TTC549 (cell line): Measurements from ENCODE around the gene TNS1.

ENCODE experiments used
- FAIRE-seq: peaks from 2 replicates; lab custom pipeline; 2012; peaks lifted over from hg19 to GRCh38; lab: Jason Lieb, UNC

The TNS1 gene

GRCh38 chr2:217847552-217848350 is 155.0 kb downstream of the TNS1 start:
- FAIRE-seq, result no peak

GRCh38 chr2:217847115-217847514 is 155.7 kb downstream of the TNS1 start:
- no peak for FAIRE-seq

- no peak for FAIRE-seq
Observed at GRCh38 chr2:217846321-217846743, 156.5 kb downstream of the TNS1 start.

GRCh38 chr2:217845301-217845700 is 157.5 kb downstream of the TNS1 start:
- FAIRE-seq, result no peak

- no peak for FAIRE-seq
Observed at GRCh38 chr2:217844696-217845095, 158.1 kb downstream of the TNS1 start.

GRCh38 chr2:217843324-217843723 is 159.5 kb downstream of the TNS1 start:
- FAIRE-seq, result no peak

- FAIRE-seq, result no peak
Observed at GRCh38 chr2:217842017-217842416, 160.8 kb downstream of the TNS1 start.

- FAIRE-seq, result no peak
Observed at GRCh38 chr2:217840522-217840921, 162.3 kb downstream of the TNS1 start.

GRCh38 chr2:217839750-217840107 is 163.1 kb downstream of the TNS1 start:
- FAIRE-seq, result no peak

- no peak for FAIRE-seq
Observed at GRCh38 chr2:217839073-217839749, 163.6 kb downstream of the TNS1 start.

- FAIRE-seq, result no peak
Observed at GRCh38 chr2:217838409-217838831, 164.4 kb downstream of the TNS1 start.

- FAIRE-seq, result no peak
Observed at GRCh38 chr2:217837530-217837929, 165.3 kb downstream of the TNS1 start.

- no peak for FAIRE-seq
Observed at GRCh38 chr2:217836901-217837491, 165.8 kb downstream of the TNS1 start.

GRCh38 chr2:217835931-217836891 is 166.6 kb downstream of the TNS1 start:
- FAIRE-seq, result no peak

GRCh38 chr2:217834744-217835513 is 167.9 kb downstream of the TNS1 start:
- FAIRE-seq, result no peak

- no peak for FAIRE-seq
Observed at GRCh38 chr2:217834057-217834620, 168.7 kb downstream of the TNS1 start.

- FAIRE-seq, result no peak
Observed at GRCh38 chr2:217833439-217833838, 169.4 kb downstream of the TNS1 start.

GRCh38 chr2:217832987-217833386 is 169.8 kb downstream of the TNS1 start:
- FAIRE-seq, result no peak

- no peak for FAIRE-seq
Observed at GRCh38 chr2:217832115-217832514, 170.7 kb downstream of the TNS1 start.

GRCh38 chr2:217831306-217831705 is 171.5 kb downstream of the TNS1 start:
- FAIRE-seq, result no peak

GRCh38 chr2:217830807-217831206 is 172.0 kb downstream of the TNS1 start:
- no peak for FAIRE-seq
